Activated CD8-positive, alpha-beta memory T cell treated with anti-CD3 and anti-CD28 coated beads for 4 hours (primary cell): ENCODE measurements around the gene CEACAM19.
"Not testable (repeated sequence)": the region's sequence is repeated elsewhere in the genome, so short reads cannot be mapped to it uniquely, and the experiment has no call there.

ENCODE experiments used
- DNase-seq, 2 donors: peaks; one replicate each; pipeline ENCODE4 v3.0.0-alpha.2; 2020; ENCODE audit warnings: low read depth in 2 of 2

The CEACAM19 gene

GRCh38 chr19:44701228-44701627, 29.9 kb downstream of the CEACAM19 start:
- no peak for DNase-seq

GRCh38 chr19:44702551-44703176, 31.4 kb downstream of the CEACAM19 start:
- DNase-seq: no peak

- DNase-seq: no peak
These were observed 32.2 kb downstream of the CEACAM19 start for GRCh38 chr19:44703336-44704078.

- no peak for DNase-seq
These were observed 33.7 kb downstream of the CEACAM19 start for GRCh38 chr19:44704982-44705381.

GRCh38 chr19:44705502-44706010, 34.3 kb downstream of the CEACAM19 start:
- DNase-seq: no peak

GRCh38 chr19:44706506-44707236, 35.4 kb downstream of the CEACAM19 start:
- no peak for DNase-seq

GRCh38 chr19:44707794-44708193, 36.5 kb downstream of the CEACAM19 start:
- DNase-seq: no peak

GRCh38 chr19:44708940-44709339, 37.7 kb downstream of the CEACAM19 start:
- DNase-seq: no peak

- not testable (repeated sequence) for DNase-seq
These were observed 38.4 kb downstream of the CEACAM19 start for GRCh38 chr19:44709434-44710266.

- DNase-seq: no peak
These were observed 39.2 kb downstream of the CEACAM19 start for GRCh38 chr19:44710483-44710882.

GRCh38 chr19:44712864-44713515, 41.7 kb downstream of the CEACAM19 start:
- no peak for DNase-seq

GRCh38 chr19:44714597-44715169, 43.4 kb downstream of the CEACAM19 start:
- no peak for DNase-seq

- DNase-seq: no peak
These were observed 46.3 kb downstream of the CEACAM19 start for GRCh38 chr19:44717603-44718002.

GRCh38 chr19:44718441-44719261, 47.4 kb downstream of the CEACAM19 start:
- no peak for DNase-seq

- no peak for DNase-seq
These were observed 48.0 kb downstream of the CEACAM19 start for GRCh38 chr19:44719262-44719701.

- DNase-seq: not testable (repeated sequence)
These were observed 49.1 kb downstream of the CEACAM19 start for GRCh38 chr19:44720396-44720795.

- DNase-seq: no peak
These were observed 49.7 kb downstream of the CEACAM19 start for GRCh38 chr19:44720945-44721344.

GRCh38 chr19:44721369-44721768, 50.1 kb downstream of the CEACAM19 start:
- not testable (repeated sequence) for DNase-seq
